Measurements from ENCODE around the gene NEK6. TPM values are rescaled to one million over a fixed set of nuclear protein-coding genes. Genes with fewer than 3 reads are reported as not detected.
A peak's percentile ranks its signal among the peaks of the same experiment; 100 is the strongest.

The NEK6 gene
- total RNA-seq, 6 donors from 2014 or later: 33.8 to 144 (median 59.7) TPM

DNA sequence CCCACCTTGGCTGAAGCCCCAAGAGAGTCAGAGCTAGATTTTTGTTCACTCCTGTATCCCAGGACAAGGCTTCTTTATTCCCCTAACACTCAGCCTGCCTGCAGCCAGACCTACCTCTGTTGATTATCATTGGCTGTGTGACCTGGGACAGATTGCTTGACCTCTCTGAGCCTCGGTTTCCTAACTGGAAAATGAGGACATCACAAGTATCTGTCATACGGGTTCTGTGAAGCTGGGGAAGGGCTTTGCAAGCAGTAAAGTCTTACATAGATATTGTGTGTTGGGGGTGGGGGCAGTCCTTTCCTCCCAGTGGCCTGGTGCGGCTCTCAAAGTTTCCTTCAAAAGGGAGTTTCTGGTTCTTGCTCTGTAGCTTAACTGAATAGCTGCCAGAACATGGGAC lies 2.5 kb upstream of the NEK6 start:
- TF ChIP-seq EP300 (IDR thresholded peaks at IDR 0.05) (no peak), POLR2A (IDR thresholded peaks at IDR 0.05) (no peak), POLR2AphosphoS5 (IDR thresholded peaks at IDR 0.05) (no peak)
- TF ChIP-seq, protein P1, sequence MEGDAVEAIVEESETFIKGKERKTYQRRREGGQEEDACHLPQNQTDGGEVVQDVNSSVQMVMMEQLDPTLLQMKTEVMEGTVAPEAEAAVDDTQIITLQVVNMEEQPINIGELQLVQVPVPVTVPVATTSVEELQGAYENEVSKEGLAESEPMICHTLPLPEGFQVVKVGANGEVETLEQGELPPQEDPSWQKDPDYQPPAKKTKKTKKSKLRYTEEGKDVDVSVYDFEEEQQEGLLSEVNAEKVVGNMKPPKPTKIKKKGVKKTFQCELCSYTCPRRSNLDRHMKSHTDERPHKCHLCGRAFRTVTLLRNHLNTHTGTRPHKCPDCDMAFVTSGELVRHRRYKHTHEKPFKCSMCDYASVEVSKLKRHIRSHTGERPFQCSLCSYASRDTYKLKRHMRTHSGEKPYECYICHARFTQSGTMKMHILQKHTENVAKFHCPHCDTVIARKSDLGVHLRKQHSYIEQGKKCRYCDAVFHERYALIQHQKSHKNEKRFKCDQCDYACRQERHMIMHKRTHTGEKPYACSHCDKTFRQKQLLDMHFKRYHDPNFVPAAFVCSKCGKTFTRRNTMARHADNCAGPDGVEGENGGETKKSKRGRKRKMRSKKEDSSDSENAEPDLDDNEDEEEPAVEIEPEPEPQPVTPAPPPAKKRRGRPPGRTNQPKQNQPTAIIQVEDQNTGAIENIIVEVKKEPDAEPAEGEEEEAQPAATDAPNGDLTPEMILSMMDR (IDR thresholded peaks at IDR 0.05): no peak
- ATAC-seq (ENCODE audit: low FRiP score in 2 of 2): no peak
- no peak for DNase-seq
- H3K4me1 ChIP-seq: peaks cover 12 to 32% (median 14%) of the 10 kb centered on the region in 4 donors
- H3K36me3 ChIP-seq: no peaks in the 10 kb centered on the region
- no peaks in the 10 kb centered on the region for H3K9me3 ChIP-seq
- 83 to 89% methylated on average over 2 to 3 of the region's 3 CpGs for WGBS, 2 donors
- H3K27ac ChIP-seq: no peak overlapping the region
- H3K27me3 ChIP-seq: no peaks in the 10 kb centered on the region
- H3K4me3 ChIP-seq: no peak overlapping the region

GRCh38 chr9:124256517-124257069 lies 1.2 kb upstream of the NEK6 start:
- Histone ChIP-seq H3K27me3 (no peaks in the 10 kb centered on the region), H3K4me1 (peaks cover 25 to 46% (median 27%) of the 10 kb centered on the region in 4 donors), H3K27ac (no peak overlapping the region), H3K36me3 (no peaks in the 10 kb centered on the region), H3K9me3 (no peaks in the 10 kb centered on the region), H3K4me3 (no peak overlapping the region)
- ATAC-seq (ENCODE audit: low FRiP score in 2 of 2): no peak
- WGBS, 2 donors: 75 to 79% methylated on average over 11 of the region's 11 CpGs
- TF ChIP-seq POLR2AphosphoS5 (IDR thresholded peaks at IDR 0.05): no peak
- no peak for TF ChIP-seq POLR2A (IDR thresholded peaks at IDR 0.05)
- TF ChIP-seq EP300 (IDR thresholded peaks at IDR 0.05): no peak
- TF ChIP-seq, protein P1 (IDR thresholded peaks at IDR 0.05): no peak
- DNase-seq: no peak

GRCh38 chr9:124257070-124257843 lies 492 bp upstream of the NEK6 start:
- WGBS, 2 donors: 41 to 72% methylated on average over 14 to 28 of the region's 31 CpGs
- Histone ChIP-seq H3K27ac (peak overlapping the region in 2 of 4 donors; percentile 50 to 93), H3K27me3 (no peaks in the 10 kb centered on the region), H3K4me3 (peak overlapping the region in 3 of 4 donors; percentile 81 to 95 (median 81)), H3K9me3 (no peaks in the 10 kb centered on the region), H3K36me3 (no peaks in the 10 kb centered on the region), H3K4me1 (peaks cover 32 to 51% (median 34%) of the 10 kb centered on the region in 4 donors)
- DNase-seq: no peak
- ATAC-seq (ENCODE audit: low FRiP score in 2 of 2): no peak
- TF ChIP-seq POLR2AphosphoS5 (IDR thresholded peaks at IDR 0.05) (no peak), EP300 (IDR thresholded peaks at IDR 0.05) (no peak), POLR2A (IDR thresholded peaks at IDR 0.05) (no peak)
- TF ChIP-seq, protein P1 (IDR thresholded peaks at IDR 0.05): no peak

DNA sequence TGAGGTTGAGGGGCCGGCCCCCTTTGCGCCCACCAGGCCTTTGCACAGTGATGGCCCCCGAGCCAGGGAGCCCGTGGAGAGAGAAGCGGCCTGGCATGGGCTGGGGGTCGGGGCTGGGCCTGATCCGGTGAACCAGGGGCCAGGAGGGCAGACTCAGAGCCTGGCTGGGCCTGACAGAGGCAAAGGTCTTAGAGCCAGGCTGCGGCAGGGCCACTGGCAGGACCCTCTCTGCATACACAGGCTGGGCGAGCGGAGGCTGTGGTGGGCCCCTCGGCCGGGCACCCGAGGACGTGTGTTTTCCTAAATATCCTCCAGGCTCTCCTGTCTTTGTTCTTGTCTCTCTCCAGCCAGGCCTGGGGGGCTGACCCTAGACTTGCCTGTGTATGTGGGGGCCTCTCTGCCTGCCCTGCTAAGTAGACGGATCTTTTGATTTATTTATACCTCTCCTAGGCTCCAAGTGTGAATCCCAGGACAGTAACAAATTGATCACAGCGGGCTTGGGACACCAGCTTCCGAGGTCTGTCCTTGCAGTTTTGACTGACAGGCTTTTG lies 933 bp downstream of the NEK6 start:
- Histone ChIP-seq H3K4me1 (peaks cover 43 to 66% (median 47%) of the 10 kb centered on the region in 4 donors), H3K9me3 (no peaks in the 10 kb centered on the region), H3K36me3 (peaks cover 0 to 3% (median 0%) of the 10 kb centered on the region in 4 donors), H3K4me3 (peak overlapping the region; percentile 52 to 95 (median 81)), H3K27me3 (no peaks in the 10 kb centered on the region), H3K27ac (peak overlapping the region; percentile 91 to 95 (median 92))
- peak; percentile 25 to 38 for ATAC-seq (ENCODE audit: low FRiP score in 2 of 2)
- 13% methylated on average over 9 to 11 of the region's 17 CpGs for WGBS, 2 donors
- TF ChIP-seq POLR2AphosphoS5 (IDR thresholded peaks at IDR 0.05): no peak
- no peak for TF ChIP-seq POLR2A (IDR thresholded peaks at IDR 0.05)
- no peak for TF ChIP-seq EP300 (IDR thresholded peaks at IDR 0.05)
- peak; percentile 48 to 83 for DNase-seq

- Histone ChIP-seq H3K4me1 (peaks cover 49 to 72% (median 53%) of the 10 kb centered on the region in 4 donors), H3K4me3 (peak overlapping the region; percentile 52 to 95 (median 81)), H3K36me3 (peaks cover 0 to 3% (median 0%) of the 10 kb centered on the region in 4 donors), H3K9me3 (no peaks in the 10 kb centered on the region), H3K27me3 (no peaks in the 10 kb centered on the region), H3K27ac (peak overlapping the region; percentile 91 to 95 (median 92))
- ATAC-seq (ENCODE audit: low FRiP score in 2 of 2) (peak; percentile 38 to 62), DNase-seq (peak in 1 of 2 donors; percentile 81)
- peak in 2 of 4 donors; percentile 8 to 56 for TF ChIP-seq EP300 (IDR thresholded peaks at IDR 0.05)
- TF ChIP-seq POLR2A (IDR thresholded peaks at IDR 0.05): peak in 1 of 4 donors; percentile 47
- TF ChIP-seq POLR2AphosphoS5 (IDR thresholded peaks at IDR 0.05): peak; percentile 49 to 75
- TF ChIP-seq, protein P1 (IDR thresholded peaks at IDR 0.05): no peak
- 12 to 19% methylated on average over 19 of the region's 19 CpGs for WGBS, 2 donors
Measured at GRCh38 chr9:124259158-124259808, 1.5 kb downstream of the NEK6 start.

Data from upper lobe of left lung (tissue), 6 donors.